Measurements from ENCODE around the gene PHKA1. TPM values are rescaled to one million over a fixed set of nuclear protein-coding genes. Genes with fewer than 3 reads are reported as not detected.

PHKA1 gene
- total and polyA plus RNA-seq, 2 donors (not counting 1 experiment from before 2014, with no cell fraction given): 2.0 to 9.1 TPM

- Histone ChIP-seq H2AFZ (ENCODE audit: low read length) (no peak overlapping the region), H3K27ac (ENCODE audit: insufficient read depth, low read length) (no peak overlapping the region), H3K27me3 (ENCODE audit: control insufficient read depth, insufficient read depth, low read length) (no peaks in the 10 kb centered on the region), H4K20me1 (ENCODE audit: control insufficient read depth, extremely low read depth, insufficient read depth, low read length) (no peaks in the 10 kb centered on the region), H3K9ac (ENCODE audit: insufficient read depth, low read length) (no peak overlapping the region), H3K36me3 (ENCODE audit: control insufficient read depth, insufficient read depth, low read length) (no peaks in the 10 kb centered on the region), H3K4me3 (replicated peaks in 1 of 4; ENCODE audit: control extremely low read depth in 1 of 4, insufficient read depth in 1 of 4, low read depth in 3 of 4, low read length in 4 of 4) (no peak overlapping the region), H3K4me2 (ENCODE audit: extremely low read depth, insufficient read depth, low read length) (no peak overlapping the region), H3K79me2 (ENCODE audit: control insufficient read depth, insufficient read depth, low read length) (no peaks in the 10 kb centered on the region), H3K9me3 (ENCODE audit: control insufficient read depth, insufficient read depth, low read depth, low read length) (no peaks in the 10 kb centered on the region), H3K4me1 (ENCODE audit: control insufficient read depth, extremely low read depth, insufficient read depth, low read length) (no peaks in the 10 kb centered on the region)
- DNase-seq (ENCODE audit: low read depth in 2 of 2): peak in 1 of 2 donors; percentile 3
- TF ChIP-seq CTCF (conservative IDR thresholded peaks at IDR 0.05 in 1 of 2, IDR thresholded peaks at IDR 0.05 in 1 of 2; ENCODE audit: low read depth in 1 of 2, low read length in 2 of 2) (no peak), EZH2 (IDR thresholded peaks at IDR 0.05; ENCODE audit: low read length, missing control alignments) (no peak)
These were observed 2.7 kb upstream of the PHKA1 start for GRCh38 chrX:72716766-72717165.

- no peak overlapping the region for H2AFZ ChIP-seq (ENCODE audit: low read length)
- H3K4me2 ChIP-seq (ENCODE audit: extremely low read depth, insufficient read depth, low read length): no peak overlapping the region
- H3K4me3 ChIP-seq (replicated peaks in 1 of 4; ENCODE audit: control extremely low read depth in 1 of 4, insufficient read depth in 1 of 4, low read depth in 3 of 4, low read length in 4 of 4): no peak overlapping the region
- no peaks in the 10 kb centered on the region for H4K20me1 ChIP-seq (ENCODE audit: control insufficient read depth, extremely low read depth, insufficient read depth, low read length)
- H3K27ac ChIP-seq (ENCODE audit: insufficient read depth, low read length): no peak overlapping the region
- no peaks in the 10 kb centered on the region for H3K79me2 ChIP-seq (ENCODE audit: control insufficient read depth, insufficient read depth, low read length)
- H3K9me3 ChIP-seq (ENCODE audit: control insufficient read depth, insufficient read depth, low read depth, low read length): no peaks in the 10 kb centered on the region
- H3K36me3 ChIP-seq (ENCODE audit: control insufficient read depth, insufficient read depth, low read length): no peaks in the 10 kb centered on the region
- no peak for TF ChIP-seq CTCF (conservative IDR thresholded peaks at IDR 0.05 in 1 of 2, IDR thresholded peaks at IDR 0.05 in 1 of 2; ENCODE audit: low read depth in 1 of 2, low read length in 2 of 2)
- no peak for TF ChIP-seq EZH2 (IDR thresholded peaks at IDR 0.05; ENCODE audit: low read length, missing control alignments)
- H3K27me3 ChIP-seq (ENCODE audit: control insufficient read depth, insufficient read depth, low read length): no peaks in the 10 kb centered on the region
- H3K9ac ChIP-seq (ENCODE audit: insufficient read depth, low read length): no peak overlapping the region
- H3K4me1 ChIP-seq (ENCODE audit: control insufficient read depth, extremely low read depth, insufficient read depth, low read length): no peaks in the 10 kb centered on the region
- no peak for DNase-seq (ENCODE audit: low read depth in 2 of 2)
These were observed 1.4 kb upstream of the PHKA1 start for GRCh38 chrX:72715546-72715945.

- Histone ChIP-seq H3K36me3 (ENCODE audit: control insufficient read depth, insufficient read depth, low read length) (no peaks in the 10 kb centered on the region), H3K79me2 (ENCODE audit: control insufficient read depth, insufficient read depth, low read length) (no peaks in the 10 kb centered on the region)
These were observed 391 bp upstream of the PHKA1 start for GRCh38 chrX:72714478-72714916.

More at GRCh38 chrX:72714478-72714916, 391 bp upstream of the PHKA1 start:
- H3K9me3 ChIP-seq (ENCODE audit: control insufficient read depth, insufficient read depth, low read depth, low read length): no peaks in the 10 kb centered on the region
- no peaks in the 10 kb centered on the region for H3K4me1 ChIP-seq (ENCODE audit: control insufficient read depth, extremely low read depth, insufficient read depth, low read length)
- H3K4me3 ChIP-seq (replicated peaks in 1 of 4; ENCODE audit: control extremely low read depth in 1 of 4, insufficient read depth in 1 of 4, low read depth in 3 of 4, low read length in 4 of 4): peak overlapping the region; percentile 36 to 62 (median 52)
- no peaks in the 10 kb centered on the region for H3K27me3 ChIP-seq (ENCODE audit: control insufficient read depth, insufficient read depth, low read length)
- peak; percentile 73 to 88 for DNase-seq (ENCODE audit: low read depth in 2 of 2)
- TF ChIP-seq EZH2 (IDR thresholded peaks at IDR 0.05; ENCODE audit: low read length, missing control alignments) (no peak), CTCF (conservative IDR thresholded peaks at IDR 0.05 in 1 of 2, IDR thresholded peaks at IDR 0.05 in 1 of 2; ENCODE audit: low read depth in 1 of 2, low read length in 2 of 2) (peak in 1 of 2 donors; percentile 2)
- no peak overlapping the region for H3K9ac ChIP-seq (ENCODE audit: insufficient read depth, low read length)
- H4K20me1 ChIP-seq (ENCODE audit: control insufficient read depth, extremely low read depth, insufficient read depth, low read length): no peaks in the 10 kb centered on the region
- peak overlapping the region; percentile 62 for H3K4me2 ChIP-seq (ENCODE audit: extremely low read depth, insufficient read depth, low read length)
- peak overlapping the region; percentile 58 for H3K27ac ChIP-seq (ENCODE audit: insufficient read depth, low read length)
- H2AFZ ChIP-seq (ENCODE audit: low read length): peak overlapping the region; percentile 26

Data from fibroblast of lung (primary cell).